ENCODE results near the gene SERPINB3. TPM values are rescaled to one million over a fixed set of nuclear protein-coding genes. Genes with fewer than 3 reads are reported as not detected.
"Not testable (repeated sequence)": the region's sequence is repeated elsewhere in the genome, so short reads cannot be mapped to it uniquely, and the experiment has no call there.

The SERPINB3 gene
- not detected for total RNA-seq

DNA sequence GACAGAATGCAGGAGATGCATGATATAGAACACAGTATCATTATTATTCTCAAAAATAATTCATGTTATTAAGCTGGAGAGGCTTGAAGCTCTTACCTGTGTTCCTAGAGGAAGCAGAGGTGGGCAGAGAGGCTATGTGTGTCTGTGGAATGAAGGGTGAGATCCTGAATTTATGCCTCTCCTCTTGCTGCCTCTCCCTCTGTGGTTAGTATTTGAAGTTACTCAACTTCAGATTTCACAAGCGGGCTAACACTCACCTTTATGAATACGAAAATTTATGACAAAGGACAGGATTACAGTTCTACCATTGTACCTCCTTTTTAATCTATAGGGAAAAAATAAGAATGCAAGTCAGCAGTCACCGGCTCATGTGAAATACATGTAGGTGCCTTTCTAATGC is at the start of gene SERPINB3:
Gene SERPINB3, minus strand, starts transcription at position 144 of the 400 bp plus-strand sequence. CDS start 677 bp downstream, outside the sequence.
- POLR2A ChIA-PET; H3K27ac Mint-ChIP-seq; CTCF ChIA-PET; H3K9me3 Mint-ChIP-seq; DNase-seq; H3K4me3 Mint-ChIP-seq; H3K27me3 Mint-ChIP-seq; H3K4me1 Mint-ChIP-seq; H3K36me3 Mint-ChIP-seq (ENCODE audit: low read depth): not testable (repeated sequence)

DNA sequence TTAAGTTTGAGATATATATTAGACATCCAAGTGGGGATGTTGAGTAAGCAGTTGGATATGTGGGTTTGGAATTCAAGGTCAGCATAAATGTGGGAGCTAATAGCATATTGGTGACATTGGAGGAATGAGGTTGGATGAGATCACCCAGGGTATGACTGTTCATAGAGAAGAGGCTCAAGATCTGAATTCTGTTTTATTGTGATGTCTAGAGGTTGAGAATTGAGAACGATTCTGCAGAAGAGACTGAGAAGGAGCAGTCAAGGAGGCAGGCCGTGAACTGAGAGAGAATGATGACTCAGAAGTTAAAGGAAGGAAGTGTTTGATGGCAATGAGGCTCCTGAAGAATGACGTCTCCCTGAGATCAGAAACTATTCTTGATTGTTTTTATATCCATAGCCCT is 47.0 kb upstream of the SERPINB3 start:
- POLR2A ChIA-PET: no interaction called here
- H3K9me3 Mint-ChIP-seq: peaks cover 4% of the 10 kb centered on the region
- CTCF ChIA-PET: no interaction called here

DNA sequence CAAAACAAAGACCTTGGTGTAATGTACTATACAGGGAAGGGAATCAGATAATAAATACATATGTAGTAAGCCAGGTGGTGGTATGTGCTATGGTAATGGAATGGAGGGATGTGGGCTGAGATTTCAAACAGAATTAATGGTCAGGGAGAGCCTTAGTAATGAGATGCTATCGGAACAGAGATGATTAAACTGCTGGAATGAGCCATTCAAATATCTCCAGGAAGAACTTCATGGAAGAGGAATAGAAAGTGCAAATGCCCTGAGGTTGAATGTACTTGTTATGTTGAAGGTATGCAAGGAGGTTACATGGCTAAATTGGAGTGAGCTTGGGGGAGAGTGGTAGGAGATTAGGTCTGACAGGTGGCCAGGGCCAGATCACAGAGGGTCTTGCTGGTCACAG is 46.1 kb upstream of the SERPINB3 start:
- H3K4me1 Mint-ChIP-seq: no peaks in the 10 kb centered on the region
- H3K27ac Mint-ChIP-seq: no peak overlapping the region
- CTCF ChIA-PET: no interaction called here
- H3K9me3 Mint-ChIP-seq: no peaks in the 10 kb centered on the region
- DNase-seq: no peak
- H3K27me3 Mint-ChIP-seq: no peaks in the 10 kb centered on the region
- no peaks in the 10 kb centered on the region for H3K36me3 Mint-ChIP-seq (ENCODE audit: low read depth)
- POLR2A ChIA-PET: no interaction called here
- no peak overlapping the region for H3K4me3 Mint-ChIP-seq

More for the DNA sequence above, 47.0 kb upstream of the SERPINB3 start:
- no peaks in the 10 kb centered on the region for H3K27me3 Mint-ChIP-seq
- no peaks in the 10 kb centered on the region for H3K4me1 Mint-ChIP-seq
- H3K4me3 Mint-ChIP-seq: no peak overlapping the region
- no peaks in the 10 kb centered on the region for H3K36me3 Mint-ChIP-seq (ENCODE audit: low read depth)
- H3K27ac Mint-ChIP-seq: no peak overlapping the region
- DNase-seq: no peak

DNA sequence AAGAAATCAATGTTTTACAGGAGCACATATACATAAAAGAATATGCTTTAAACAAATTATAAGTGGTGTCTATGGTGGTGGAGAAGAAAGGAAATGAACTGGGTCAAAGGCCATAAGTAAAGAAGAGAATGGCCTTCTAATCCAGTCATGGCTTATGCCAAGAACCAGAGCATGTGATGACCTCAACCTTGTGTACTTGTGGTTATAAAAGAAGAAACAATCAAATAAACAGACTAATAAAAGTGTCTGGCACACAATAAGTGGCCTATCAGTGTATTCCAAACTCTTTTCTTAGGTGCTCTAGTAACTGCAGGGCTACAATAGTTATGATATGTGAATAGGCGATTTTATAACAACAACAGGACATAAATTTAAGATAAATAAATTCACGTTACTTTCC is 43.7 kb upstream of the SERPINB3 start:
- H3K4me3 Mint-ChIP-seq: no peak overlapping the region

DNA sequence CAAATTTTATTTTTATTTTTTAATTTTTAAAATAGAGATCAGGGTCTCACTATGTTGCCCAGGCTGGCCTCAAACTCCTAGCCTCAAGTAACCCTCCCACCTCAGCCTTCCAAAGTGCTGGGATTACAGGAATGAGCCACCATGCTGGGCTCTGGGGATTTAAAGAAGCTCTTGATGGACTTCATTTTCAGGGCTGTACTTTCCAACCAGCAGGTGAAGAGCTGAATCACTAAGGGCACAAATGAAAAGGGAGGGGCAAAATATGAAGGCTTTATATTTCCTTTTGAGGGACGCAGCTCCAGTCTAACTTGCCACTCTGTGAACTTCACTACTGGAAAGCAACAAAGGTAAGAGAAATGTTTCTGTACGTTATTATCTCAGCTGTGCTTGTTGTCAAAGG is 41.0 kb upstream of the SERPINB3 start, which contains the start of gene SERPINB11:
Gene SERPINB11, plus strand, starts transcription at position 301 of the 400 bp plus-strand sequence. CDS start 7,234 bp downstream, outside the sequence.
- Mint-ChIP-seq H3K27ac (no peak within 1 kb of the TSS), H3K36me3 (ENCODE audit: low read depth) (no peaks in the 10 kb centered on the region), H3K9me3 (no peaks in the 10 kb centered on the region), H3K27me3 (peaks cover 1% of the 10 kb centered on the region), H3K4me3 (no peak within 1 kb of the TSS), H3K4me1 (no peaks in the 10 kb centered on the region)
- POLR2A ChIA-PET: no interaction called here
- CTCF ChIA-PET: no interaction called here
- no peak for DNase-seq

More for the DNA sequence above, 43.7 kb upstream of the SERPINB3 start:
- Mint-ChIP-seq H3K27ac (no peak overlapping the region), H3K9me3 (no peaks in the 10 kb centered on the region), H3K36me3 (ENCODE audit: low read depth) (no peaks in the 10 kb centered on the region), H3K27me3 (no peaks in the 10 kb centered on the region), H3K4me1 (no peaks in the 10 kb centered on the region)
- ChIA-PET CTCF (no interaction called here), POLR2A (no interaction called here)
- no peak for DNase-seq

DNA sequence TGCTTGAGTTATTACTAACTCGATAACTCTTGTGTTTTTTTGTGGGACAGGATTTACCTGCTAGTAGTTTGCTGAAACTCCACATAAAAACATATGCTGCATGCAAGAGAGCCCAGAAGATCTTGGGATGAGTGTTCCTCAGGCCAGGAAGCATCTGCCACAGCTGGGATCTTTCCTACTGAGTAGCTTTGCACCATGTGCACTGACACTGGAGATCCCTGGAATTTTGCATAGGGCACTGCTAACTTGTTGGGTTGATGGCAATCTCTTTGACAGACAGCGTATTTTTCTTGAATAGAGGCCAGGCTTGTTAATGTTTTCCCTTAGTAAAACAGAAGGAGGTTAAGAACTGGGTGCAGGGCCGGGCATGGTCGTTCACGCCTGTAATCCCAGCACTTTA is 40.3 kb upstream of the SERPINB3 start:
- no peak overlapping the region for H3K27ac Mint-ChIP-seq
- H3K36me3 Mint-ChIP-seq (ENCODE audit: low read depth): no peaks in the 10 kb centered on the region
- H3K4me3 Mint-ChIP-seq: no peak overlapping the region
- no peaks in the 10 kb centered on the region for H3K9me3 Mint-ChIP-seq
- ChIA-PET POLR2A (no interaction called here), CTCF (no interaction called here)
- no peak for DNase-seq
- peaks cover 1% of the 10 kb centered on the region for H3K27me3 Mint-ChIP-seq
- no peaks in the 10 kb centered on the region for H3K4me1 Mint-ChIP-seq

DNA sequence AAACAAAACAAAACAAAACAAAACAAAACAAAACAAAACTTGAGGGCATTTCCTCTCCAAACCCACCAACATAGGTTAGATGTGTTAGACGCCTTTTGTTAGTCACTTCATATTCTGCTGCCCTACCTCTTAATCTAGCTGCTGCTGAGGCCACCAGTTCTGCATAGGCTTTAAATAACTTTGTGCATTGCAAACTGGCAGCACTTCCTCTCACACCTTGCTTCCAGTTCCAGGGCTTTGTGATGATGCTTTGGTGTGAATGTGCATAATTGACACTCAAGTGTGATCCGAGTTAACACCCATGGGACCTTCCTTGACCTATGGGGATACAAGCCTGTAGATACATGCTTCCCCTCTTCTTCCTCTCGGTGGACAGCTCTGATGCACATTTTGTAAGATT is 38.8 kb upstream of the SERPINB3 start:
- H3K27me3 Mint-ChIP-seq: peaks cover 1% of the 10 kb centered on the region

DNA sequence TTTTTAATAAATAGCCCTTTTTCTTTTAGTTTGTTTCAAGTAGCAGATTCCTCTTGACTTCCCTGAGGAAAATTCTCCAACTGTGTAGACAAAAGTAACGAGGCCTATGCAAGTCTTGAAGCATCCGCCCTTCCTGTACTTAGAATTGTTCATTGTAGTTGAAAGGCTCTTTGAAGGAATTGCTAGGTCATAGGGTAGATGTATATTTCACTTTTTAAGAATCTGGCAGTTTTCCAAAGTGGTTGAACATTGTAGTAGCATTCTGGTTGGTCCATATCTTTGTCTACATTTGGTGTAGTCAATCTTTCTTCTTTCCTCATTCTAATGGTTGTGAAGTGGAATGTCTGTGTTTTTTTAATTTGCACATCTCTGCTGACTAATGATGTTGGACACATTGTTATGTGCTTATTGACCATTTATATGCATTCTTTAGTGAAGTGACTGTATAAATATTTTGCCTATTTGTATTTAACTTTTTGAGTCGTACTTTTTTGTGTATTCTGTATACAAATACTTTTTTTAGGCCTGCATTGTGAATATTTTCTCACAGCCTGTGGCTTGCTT is 35.5 kb upstream of the SERPINB3 start:
- no peaks in the 10 kb centered on the region for H3K36me3 Mint-ChIP-seq (ENCODE audit: low read depth)
- H3K27me3 Mint-ChIP-seq: peaks cover 1% of the 10 kb centered on the region
- no peaks in the 10 kb centered on the region for H3K4me1 Mint-ChIP-seq
- no peak for DNase-seq
- no peak overlapping the region for H3K27ac Mint-ChIP-seq
- ChIA-PET CTCF (no interaction called here), POLR2A (no interaction called here)
- no peaks in the 10 kb centered on the region for H3K9me3 Mint-ChIP-seq
- no peak overlapping the region for H3K4me3 Mint-ChIP-seq

More for the DNA sequence above, 38.8 kb upstream of the SERPINB3 start:
- H3K36me3 Mint-ChIP-seq (ENCODE audit: low read depth): no peaks in the 10 kb centered on the region
- DNase-seq: no peak
- CTCF ChIA-PET: no interaction called here
- no peak overlapping the region for H3K27ac Mint-ChIP-seq
- H3K9me3 Mint-ChIP-seq: no peaks in the 10 kb centered on the region
- H3K4me3 Mint-ChIP-seq: no peak overlapping the region
- POLR2A ChIA-PET: no interaction called here
- no peaks in the 10 kb centered on the region for H3K4me1 Mint-ChIP-seq

DNA sequence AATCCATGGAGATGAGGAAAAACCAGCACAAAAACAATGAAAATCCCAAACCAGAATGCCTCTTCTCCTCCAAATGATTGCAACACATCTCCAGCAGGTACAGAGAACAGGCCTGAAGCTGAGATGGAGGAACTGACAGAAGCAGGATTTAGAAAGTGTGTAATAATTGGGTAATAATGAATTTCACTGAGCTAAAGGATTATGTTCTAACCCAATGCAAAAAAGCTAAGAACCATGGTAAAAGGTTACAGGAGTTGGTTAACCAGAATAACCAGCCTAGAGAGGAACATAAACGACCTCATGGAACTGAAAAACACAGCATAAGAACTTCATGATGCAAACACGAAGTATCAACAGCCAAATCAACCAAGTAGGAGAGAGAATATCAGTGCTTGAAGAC is 27.4 kb upstream of the SERPINB3 start:
- no peak overlapping the region for H3K4me3 Mint-ChIP-seq
- H3K27me3 Mint-ChIP-seq: no peaks in the 10 kb centered on the region
- no peak for DNase-seq
- H3K4me1 Mint-ChIP-seq: no peaks in the 10 kb centered on the region
- H3K9me3 Mint-ChIP-seq: no peaks in the 10 kb centered on the region
- no peak overlapping the region for H3K27ac Mint-ChIP-seq
- CTCF ChIA-PET: no interaction called here
- POLR2A ChIA-PET: no interaction called here
- H3K36me3 Mint-ChIP-seq (ENCODE audit: low read depth): no peaks in the 10 kb centered on the region

DNA sequence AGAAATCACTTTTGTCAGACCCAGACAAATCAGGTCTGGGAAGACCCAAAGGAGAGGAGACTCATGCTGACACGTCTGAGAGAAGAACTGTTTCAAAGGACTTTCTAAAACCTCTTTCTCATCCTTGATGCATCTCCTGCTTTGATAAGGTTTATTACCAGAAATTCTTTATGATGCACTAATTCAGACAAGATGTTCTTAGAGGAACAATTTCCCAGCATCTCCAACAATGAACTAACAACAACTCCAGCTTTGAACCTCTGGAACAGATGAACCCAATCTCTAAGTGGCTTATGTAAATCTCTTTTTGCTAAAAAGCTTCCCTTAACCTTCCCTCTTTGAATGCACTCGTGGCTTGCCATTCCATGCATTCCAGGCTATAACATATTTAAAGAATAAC is 25.2 kb upstream of the SERPINB3 start:
- CTCF ChIA-PET: no interaction called here
- Mint-ChIP-seq H3K4me3 (no peak overlapping the region), H3K4me1 (no peaks in the 10 kb centered on the region), H3K9me3 (no peaks in the 10 kb centered on the region), H3K27ac (no peak overlapping the region), H3K36me3 (ENCODE audit: low read depth) (no peaks in the 10 kb centered on the region), H3K27me3 (no peaks in the 10 kb centered on the region)
- DNase-seq: no peak
- POLR2A ChIA-PET: no interaction called here

DNA sequence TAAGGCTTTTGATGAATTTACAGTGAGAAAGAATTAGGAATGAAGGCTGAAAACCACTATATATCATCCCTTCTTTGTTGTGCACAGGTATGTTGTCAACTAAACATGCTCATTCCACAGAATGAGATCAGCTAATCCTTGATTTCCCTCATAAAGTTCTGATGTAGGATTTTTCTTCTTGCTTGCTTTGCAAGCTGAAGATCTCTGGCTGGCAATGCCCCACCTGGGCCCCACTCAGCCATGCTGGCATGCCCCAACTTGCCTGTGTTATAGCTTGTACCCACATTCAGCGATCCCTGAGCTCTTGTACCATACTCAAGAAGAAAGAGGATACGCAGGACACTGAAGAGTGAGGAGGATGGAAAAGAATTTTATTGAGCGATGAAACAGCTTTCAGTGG is 23.0 kb upstream of the SERPINB3 start:
- Mint-ChIP-seq H3K27ac (no peak overlapping the region), H3K36me3 (ENCODE audit: low read depth) (no peaks in the 10 kb centered on the region), H3K9me3 (no peaks in the 10 kb centered on the region), H3K4me1 (no peaks in the 10 kb centered on the region), H3K27me3 (no peaks in the 10 kb centered on the region), H3K4me3 (no peak overlapping the region)
- POLR2A ChIA-PET: no interaction called here
- CTCF ChIA-PET: no interaction called here
- no peak for DNase-seq

DNA sequence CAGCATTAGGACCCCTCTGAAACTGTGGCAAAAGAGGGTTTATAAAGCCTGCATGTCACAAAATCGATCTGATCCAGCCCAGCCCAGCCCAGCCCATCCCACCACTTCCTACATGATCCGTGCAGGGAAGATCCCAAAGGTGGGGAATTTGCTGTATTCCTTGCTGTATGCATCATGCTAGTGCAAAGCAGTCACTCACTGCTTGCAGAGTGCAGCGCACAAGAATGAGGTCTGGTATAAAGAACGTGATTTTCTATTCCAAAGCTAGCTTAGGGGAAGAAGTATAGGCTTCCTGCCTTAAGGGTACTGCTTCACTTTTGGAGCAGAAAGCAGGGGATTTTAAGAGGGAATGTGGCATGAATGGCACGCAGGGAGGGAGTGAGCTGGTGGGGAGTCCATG is 22.2 kb upstream of the SERPINB3 start:
- POLR2A ChIA-PET: no interaction called here
- CTCF ChIA-PET: no interaction called here

DNA sequence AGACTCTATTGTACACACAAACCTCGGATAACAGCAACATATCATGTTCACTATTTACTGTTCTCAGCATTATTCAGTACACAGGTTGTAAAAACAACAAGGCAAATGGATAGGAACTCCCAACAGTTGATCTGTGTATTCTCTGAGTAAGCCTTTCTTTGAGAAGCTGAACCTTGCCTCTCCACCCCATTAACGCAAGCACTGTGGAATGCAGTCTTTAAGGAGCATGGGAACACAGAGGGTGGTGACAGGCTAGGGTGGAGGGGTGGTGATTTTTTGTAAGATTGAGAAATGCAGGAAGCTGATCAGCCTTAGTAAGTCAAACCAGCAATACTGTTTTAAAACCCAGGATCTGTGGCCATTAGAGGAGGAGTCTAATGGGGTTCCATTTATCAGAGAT is 21.5 kb upstream of the SERPINB3 start:
- POLR2A ChIA-PET: no interaction called here
- no peak for DNase-seq

More for the DNA sequence above, 22.2 kb upstream of the SERPINB3 start:
- H3K27me3 Mint-ChIP-seq: no peaks in the 10 kb centered on the region
- H3K4me3 Mint-ChIP-seq: no peak overlapping the region
- no peak overlapping the region for H3K27ac Mint-ChIP-seq
- no peaks in the 10 kb centered on the region for H3K4me1 Mint-ChIP-seq
- no peaks in the 10 kb centered on the region for H3K9me3 Mint-ChIP-seq
- DNase-seq: no peak
- no peaks in the 10 kb centered on the region for H3K36me3 Mint-ChIP-seq (ENCODE audit: low read depth)

DNA sequence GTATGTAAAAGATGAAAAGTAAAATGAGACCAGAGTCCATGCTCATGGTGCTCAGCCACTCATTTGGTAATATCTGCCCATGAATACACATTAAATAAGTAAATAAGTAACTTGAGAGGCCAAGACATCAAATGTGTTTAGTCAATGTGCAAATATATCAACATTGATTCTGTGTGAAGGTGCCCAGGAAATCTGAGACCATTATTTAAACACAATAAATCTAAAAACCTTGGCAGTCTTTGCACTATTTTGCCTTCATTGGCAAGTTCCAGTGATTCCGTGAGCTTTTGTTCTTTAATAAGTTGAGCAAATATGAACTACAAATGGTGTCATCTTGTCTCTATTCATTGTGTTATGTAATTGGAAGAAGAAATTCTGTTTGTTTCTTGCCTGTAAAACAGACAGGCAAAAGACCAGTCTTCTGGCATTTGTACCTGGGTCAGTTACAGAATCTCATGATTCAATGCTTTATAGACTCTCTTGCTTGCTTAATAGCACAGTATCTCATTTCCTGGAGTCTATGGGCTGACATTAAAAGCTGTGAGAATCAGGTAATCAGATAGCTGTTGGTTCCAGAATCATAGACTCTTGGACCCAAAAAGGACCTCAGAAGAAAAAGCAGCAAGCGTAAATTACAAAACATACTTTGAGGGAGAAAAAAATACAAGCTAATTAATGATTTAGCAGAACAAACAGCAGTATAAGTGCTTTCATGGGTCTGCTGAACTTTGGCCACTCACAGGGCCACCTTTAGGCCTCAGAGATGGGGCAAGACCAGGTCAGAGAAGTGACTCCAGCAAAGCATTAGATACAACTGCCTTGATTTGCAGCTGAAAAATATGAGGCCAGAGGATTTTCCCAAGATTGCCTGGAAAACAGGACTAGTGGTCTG is 20.0 kb upstream of the SERPINB3 start:
- H3K27me3 Mint-ChIP-seq: no peaks in the 10 kb centered on the region
- ChIA-PET CTCF (no interaction called here), POLR2A (no interaction called here)
- H3K4me3 Mint-ChIP-seq: no peak overlapping the region
- no peaks in the 10 kb centered on the region for H3K4me1 Mint-ChIP-seq
- no peak overlapping the region for H3K27ac Mint-ChIP-seq
- DNase-seq: no peak
- H3K36me3 Mint-ChIP-seq (ENCODE audit: low read depth): no peaks in the 10 kb centered on the region
- no peaks in the 10 kb centered on the region for H3K9me3 Mint-ChIP-seq

More for the DNA sequence above, 21.5 kb upstream of the SERPINB3 start:
- H3K36me3 Mint-ChIP-seq (ENCODE audit: low read depth): no peaks in the 10 kb centered on the region
- H3K4me3 Mint-ChIP-seq: no peak overlapping the region
- no peaks in the 10 kb centered on the region for H3K4me1 Mint-ChIP-seq
- H3K9me3 Mint-ChIP-seq: no peaks in the 10 kb centered on the region
- H3K27ac Mint-ChIP-seq: no peak overlapping the region
- no peaks in the 10 kb centered on the region for H3K27me3 Mint-ChIP-seq
- CTCF ChIA-PET: no interaction called here
